H1 (cell line): ENCODE results near the gene BEAN1. TPM values are rescaled to one million over a fixed set of nuclear protein-coding genes. Genes with fewer than 3 reads are reported as not detected.
"Not testable (repeated sequence)": the region's sequence is repeated elsewhere in the genome, so short reads cannot be mapped to it uniquely, and the experiment has no call there.

Experiments
- CTCF ChIA-PET: fragments of 300-600 bp; sonication (Branson Sonifier 250); formaldehyde crosslinking; loops from one replicate; lab custom pipeline; 2021; ENCODE audit not compliant: partially characterized antibody; lab: Charles Lee
- POLR2A ChIA-PET: fragments of 300-600 bp; sonication (Branson Sonifier 250); formaldehyde crosslinking; loops from one replicate; lab custom pipeline; 2021; ENCODE audit warnings: inconsistent platforms; ENCODE audit not compliant: partially characterized antibody; lab: Charles Lee
- DNase-seq, 2 experiments: peaks; one replicate each; pipeline versions ENCODE4 v3.0.0 to v3.0.0-alpha.2; 2010 to 2022; ENCODE audit warnings: low spot score in 2 of 2, low read depth in 1 of 2, mixed read lengths in 1 of 2
- FAIRE-seq: peaks from 2 replicates; lab custom pipeline; 2011; peaks lifted over from hg19 to GRCh38; lab: Jason Lieb, UNC
- H2AFZ ChIP-seq: 2 replicates; pipeline ENCODE4 v1.8.1; 2012; ENCODE audit warnings: low read length, inconsistent platforms
- H2AK5ac ChIP-seq: 2 replicates; pipeline ENCODE4 v1.6.1; 2013; ENCODE audit warnings: low read depth, low read length
- H2BK120ac ChIP-seq: replicated peaks from 2 replicates; pipeline ENCODE3; 2013; ENCODE audit warnings: low read depth, low read length, inconsistent platforms
- H2BK12ac ChIP-seq: 2 replicates; pipeline ENCODE4 v1.6.1; 2013; ENCODE audit warnings: low read depth, low read length
- H2BK15ac ChIP-seq: 2 replicates; pipeline ENCODE4 v1.6.1; 2013; ENCODE audit warnings: low read length
- H2BK20ac ChIP-seq: 2 replicates; pipeline ENCODE4 v1.6.1; 2013; ENCODE audit warnings: low read length
- H2BK5ac ChIP-seq: 2 replicates; pipeline ENCODE4 v1.6.1; 2013; ENCODE audit warnings: low read depth, low read length
- H3K14ac ChIP-seq: 2 replicates; pipeline ENCODE4 v1.6.1; 2013; ENCODE audit warnings: inconsistent platforms; ENCODE audit not compliant: insufficient read length
- H3K18ac ChIP-seq: 2 replicates; pipeline ENCODE4 v1.6.1; 2013; ENCODE audit warnings: low read length; ENCODE audit errors: extremely low read depth
- H3K23ac ChIP-seq: 2 replicates; pipeline ENCODE4 v1.6.1; 2013; ENCODE audit warnings: inconsistent platforms; ENCODE audit not compliant: insufficient read length
- H3K23me2 ChIP-seq: 2 replicates; pipeline ENCODE4 v1.6.1; 2013; ENCODE audit warnings: low read depth, low read length
- H3K27ac ChIP-seq: 2 replicates; pipeline ENCODE4 v1.6.1; 2011; ENCODE audit warnings: low read depth, low read length, inconsistent platforms
- H3K27me3 ChIP-seq, 4 experiments: replicated peaks in 1 of 4; 1 replicate in 1 of 4; 2 replicates in 3 of 4; pipeline versions ENCODE4 v1.6.1 to v1.8.1; 2011 to 2013; ENCODE audit warnings: low read length in 3 of 4, mild to moderate bottlenecking in 3 of 4, inconsistent platforms in 2 of 4, mixed read lengths in 2 of 4, moderate library complexity in 1 of 4; ENCODE audit not compliant: control insufficient read depth in 3 of 4, insufficient read depth in 3 of 4; ENCODE audit errors: extremely low read depth in 1 of 4
- H3K36me3 ChIP-seq, 4 experiments: 2 replicates each; pipeline versions ENCODE4 v1.6.1 to v1.8.1; 2011 to 2013; ENCODE audit warnings: mild to moderate bottlenecking in 4 of 4, low read length in 3 of 4, moderate library complexity in 2 of 4, control low read depth in 1 of 4, inconsistent platforms in 1 of 4; ENCODE audit not compliant: insufficient read depth in 4 of 4, control insufficient read depth in 2 of 4
- H3K4ac ChIP-seq: replicated peaks from 2 replicates; pipeline ENCODE3; 2013; ENCODE audit warnings: low read length, low read depth, mixed read lengths, inconsistent platforms; ENCODE audit not compliant: insufficient read length
- H3K4me1 ChIP-seq, 4 experiments: replicated peaks in 1 of 4; 1 replicate in 1 of 4; 2 replicates in 3 of 4; pipeline versions ENCODE4 v1.6.1 to v1.8.1; 2011 to 2013; ENCODE audit warnings: low read length in 3 of 4, inconsistent platforms in 2 of 4, mixed read lengths in 1 of 4; ENCODE audit not compliant: insufficient read depth in 4 of 4, control insufficient read depth in 3 of 4
- H3K4me2 ChIP-seq, 2 experiments: 2 replicates each; pipeline versions ENCODE4 v1.6.1 to v1.8.1; 2011 to 2013; ENCODE audit warnings: low read depth in 2 of 2, low read length in 2 of 2, control low read depth in 1 of 2, inconsistent platforms in 1 of 2, mild to moderate bottlenecking in 1 of 2; ENCODE audit not compliant: insufficient read depth in 1 of 2
- H3K4me3 ChIP-seq, 4 experiments: fragments of 200-600, 300-600 bp in 1 of 4; sonication (generic), shearing (Covaris generic), sonication (Bioruptor Twin) in 1 of 4; 2 replicates each; pipeline versions ENCODE4 v1.5.1 to v1.8.1; 2011 to 2016; ENCODE audit warnings: low read length in 4 of 4, low read depth in 3 of 4, control low read depth in 2 of 4, inconsistent platforms in 2 of 4, mild to moderate bottlenecking in 2 of 4, mixed read lengths in 1 of 4, moderate library complexity in 1 of 4; ENCODE audit not compliant: insufficient read depth in 2 of 4; ENCODE audit errors: extremely low read depth in 1 of 4
- H3K56ac ChIP-seq: replicated peaks from 2 replicates; pipeline ENCODE3; 2013; ENCODE audit warnings: low read depth, mild to moderate bottlenecking, mixed read lengths, low read length, inconsistent platforms; ENCODE audit not compliant: insufficient read length
- H3K79me1 ChIP-seq: 2 replicates; pipeline ENCODE4 v1.6.1; 2013; ENCODE audit warnings: low read depth, low read length, control low read depth
- H3K79me2 ChIP-seq, 2 experiments: 2 replicates each; pipeline versions ENCODE4 v1.6.1 to v1.8.1; 2012 to 2013; ENCODE audit warnings: low read length in 2 of 2, mild to moderate bottlenecking in 2 of 2, inconsistent platforms in 1 of 2; ENCODE audit not compliant: insufficient read depth in 2 of 2, control insufficient read depth in 1 of 2
- H3K9ac ChIP-seq, 4 experiments: replicated peaks in 1 of 4; 1 replicate in 1 of 4; 2 replicates in 3 of 4; pipeline versions ENCODE4 v1.6.1 to v1.8.1; 2011 to 2013; ENCODE audit warnings: low read depth in 3 of 4, low read length in 3 of 4, control low read depth in 2 of 4, mild to moderate bottlenecking in 2 of 4, moderate library complexity in 2 of 4, inconsistent platforms in 1 of 4; ENCODE audit errors: extremely low read depth in 1 of 4
- H3K9me3 ChIP-seq, 2 experiments: 2 replicates each; pipeline versions ENCODE4 v1.6.1 to v1.8.1; 2012 to 2013; ENCODE audit warnings: mild to moderate bottlenecking in 2 of 2, moderate library complexity in 2 of 2, control low read depth in 1 of 2, inconsistent platforms in 1 of 2, low read depth in 1 of 2, low read length in 1 of 2, mixed read lengths in 1 of 2; ENCODE audit not compliant: insufficient read depth in 2 of 2
- H4K20me1 ChIP-seq, 2 experiments: replicated peaks in 1 of 2; 2 replicates each; pipeline versions ENCODE3 to v1.8.1; 2011 to 2013; ENCODE audit warnings: inconsistent platforms in 2 of 2, low read length in 2 of 2, mild to moderate bottlenecking in 1 of 2; ENCODE audit not compliant: insufficient read depth in 2 of 2, control insufficient read depth in 1 of 2
- H4K5ac ChIP-seq: 2 replicates; pipeline ENCODE4 v1.6.1; 2013; ENCODE audit warnings: low read length, low read depth, mixed read lengths, inconsistent platforms; ENCODE audit not compliant: insufficient read length
- H4K8ac ChIP-seq: 2 replicates; pipeline ENCODE4 v1.8.0; 2013; ENCODE audit warnings: mild to moderate bottlenecking, moderate library complexity, low read length, inconsistent platforms; ENCODE audit not compliant: insufficient read depth; ENCODE audit errors: extremely low read depth
- H4K91ac ChIP-seq: replicated peaks from 2 replicates; pipeline ENCODE3; 2013; ENCODE audit warnings: low read length, mixed read lengths, inconsistent platforms; ENCODE audit not compliant: insufficient read length
- WGBS, 2 experiments: shearing (Covaris generic) in 1 of 2; methylation state at CpG; one replicate each; pipeline versions ENCODE4 v1.1.6 to v1.1.7; 2013 to 2015; ENCODE audit warnings: low lambda C conversion rate in 2 of 2, mixed read lengths in 2 of 2, inconsistent platforms in 1 of 2, low coverage in 1 of 2, missing lambda C conversion rate in 1 of 2; ENCODE audit not compliant: insufficient replicate concordance in 2 of 2, insufficient coverage in 1 of 2, insufficient read length in 1 of 2; ENCODE audit errors: extremely low coverage in 1 of 2, missing lambda C conversion rate in 1 of 2; 5-methylcytosine and 5-hydroxymethylcytosine counted together
- polyA plus RNA-seq, 7 experiments: library from polyadenylated mRNA; depleted of rRNA in 3 of 7; stranded (reverse) in 5 of 7; unstranded in 2 of 7; fragments of >200 nt in 5 of 7; fragments of 200-250 nt in 2 of 7; gene quantifications; 1 replicate in 5 of 7; 2 replicates in 1 of 7; 4 replicates in 1 of 7; pipeline versions ENCODE4 v1.2.1 to v1.2.3, GENCODE V29; 2011 to 2013; ENCODE audit warnings: missing spikeins in 2 of 7, mixed read lengths in 2 of 7
- total RNA-seq: library from RNA; stranded (reverse); fragmentation: NEBNext Ultra II Directional; extraction: Animal tissue kit (Norgen Biotek cat#: 25700); gene quantifications from 2 replicates; pipeline ENCODE4 v1.2.1, GENCODE V29; 2021

Gene BEAN1
- total and polyA plus RNA-seq, 2 of the 8 experiments (the other 6 are each of a cell fraction or from before 2014, with no cell fraction given), result 0.08 TPM; not detected in 1

GRCh38 chr16:66453230-66453629, 26.1 kb downstream of the BEAN1 start:
- POLR2A ChIA-PET, result interaction anchor here (0.7 kb wide), 1 partner anchor 876 kb away, joined by 6 read pairs; no protein-coding TSS in a partner anchor
- not testable (repeated sequence) for DNase-seq
- 79% methylated on average over 1 of the region's 1 CpG; no CpG with 5 or more reads in 1 of the 2 experiments for WGBS, 2 experiments

More at GRCh38 chr16:66453230-66453629, 26.1 kb downstream of the BEAN1 start:
- H3K56ac ChIP-seq, H3K18ac ChIP-seq, H2AFZ ChIP-seq, H3K9ac ChIP-seq, H2BK20ac ChIP-seq, H2BK15ac ChIP-seq, H3K4me2 ChIP-seq, H4K5ac ChIP-seq, H4K8ac ChIP-seq, H3K27me3 ChIP-seq, H4K20me1 ChIP-seq, H3K23me2 ChIP-seq, H3K4me3 ChIP-seq, H3K79me1 ChIP-seq, H2BK120ac ChIP-seq, H3K79me2 ChIP-seq, H3K4ac ChIP-seq, H2AK5ac ChIP-seq, H4K91ac ChIP-seq, H3K14ac ChIP-seq, H3K23ac ChIP-seq, H2BK12ac ChIP-seq, H2BK5ac ChIP-seq, H3K27ac ChIP-seq, FAIRE-seq, H3K36me3 ChIP-seq, H3K4me1 ChIP-seq, H3K9me3 ChIP-seq: not testable (repeated sequence)
- CTCF ChIA-PET, result interaction anchor here (0.6 to 2.8 kb wide), 8 partner anchors 9 to 111 kb away, joined by 3 to 18 read pairs (median 4); no protein-coding TSS in a partner anchor
